ENCODE measurements around the gene MYDGF.

Gene MYDGF

DNA sequence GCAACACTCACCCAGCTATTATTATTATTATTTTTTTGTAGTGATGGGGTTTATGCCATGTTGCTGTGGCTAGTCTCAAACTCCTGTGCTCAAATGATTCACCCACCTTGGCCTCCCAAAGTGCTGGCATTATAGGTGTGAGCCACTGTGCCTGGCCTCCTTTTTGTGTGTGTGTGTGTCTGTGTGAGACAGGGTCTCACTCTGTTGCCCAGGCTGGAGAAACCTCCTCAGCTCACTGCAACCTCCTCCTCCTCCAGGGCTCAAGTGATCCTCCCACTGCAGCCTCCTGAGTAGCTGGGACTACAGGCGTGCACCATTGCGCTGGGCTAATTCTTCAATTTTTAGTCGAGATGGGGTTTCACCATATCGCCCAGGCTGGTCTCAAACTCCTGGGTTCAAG is 3.6 kb upstream of the MYDGF start:
- no peak for DNase-seq (ENCODE audit: low spot score)

DNA sequence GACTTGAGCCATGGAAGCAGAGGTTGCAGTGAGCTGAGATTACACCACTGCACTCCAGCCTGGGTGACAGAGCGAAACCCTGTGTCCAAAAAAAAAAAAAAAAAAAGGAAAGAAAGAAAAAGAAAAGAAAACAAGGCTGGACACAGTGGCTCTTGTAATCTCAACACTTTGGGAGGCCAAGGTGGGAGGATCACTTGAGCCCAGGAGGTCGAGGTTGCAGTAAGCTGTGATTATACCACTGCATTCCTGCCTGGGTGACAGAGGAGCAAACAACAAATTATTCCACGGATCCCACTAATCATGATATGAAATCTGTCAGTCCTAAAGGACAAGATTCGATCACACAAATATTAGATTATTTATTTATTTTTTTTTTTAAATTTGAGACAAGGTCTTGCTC is 3.1 kb upstream of the MYDGF start:
- no peak for DNase-seq (ENCODE audit: low spot score)

DNA sequence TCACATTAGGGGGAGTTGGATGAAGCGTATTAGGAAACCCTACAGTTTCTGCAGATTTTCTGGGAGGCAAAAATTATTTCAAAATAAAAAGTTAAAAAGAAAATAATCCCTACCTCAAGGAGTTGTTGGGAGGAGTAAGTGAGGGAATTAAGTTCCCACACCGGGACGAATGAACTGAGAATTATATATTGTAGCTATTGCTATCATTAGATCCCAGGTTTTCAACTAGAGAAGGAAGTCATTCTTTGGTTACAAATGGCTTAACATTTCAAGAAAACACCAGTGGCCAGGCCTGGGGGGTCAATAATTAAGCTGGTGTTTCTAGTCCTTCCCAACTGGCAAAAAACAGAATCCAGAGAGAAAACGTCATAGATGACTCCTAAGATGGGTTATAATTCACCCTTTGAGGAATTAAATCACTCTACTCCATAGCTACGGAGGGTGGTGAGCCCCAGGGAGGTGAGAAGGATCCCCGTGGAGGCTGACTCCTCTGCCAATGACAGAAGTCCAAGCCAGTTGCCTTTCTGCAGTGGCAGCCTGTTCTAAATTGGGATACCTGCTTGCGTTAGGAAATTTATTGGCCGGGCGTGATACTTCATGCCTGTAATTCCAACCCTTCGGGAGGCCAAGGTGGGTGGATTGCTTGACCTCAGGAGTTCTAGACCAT is 1.2 kb upstream of the MYDGF start:
- no peak for DNase-seq (ENCODE audit: low spot score)

DNA sequence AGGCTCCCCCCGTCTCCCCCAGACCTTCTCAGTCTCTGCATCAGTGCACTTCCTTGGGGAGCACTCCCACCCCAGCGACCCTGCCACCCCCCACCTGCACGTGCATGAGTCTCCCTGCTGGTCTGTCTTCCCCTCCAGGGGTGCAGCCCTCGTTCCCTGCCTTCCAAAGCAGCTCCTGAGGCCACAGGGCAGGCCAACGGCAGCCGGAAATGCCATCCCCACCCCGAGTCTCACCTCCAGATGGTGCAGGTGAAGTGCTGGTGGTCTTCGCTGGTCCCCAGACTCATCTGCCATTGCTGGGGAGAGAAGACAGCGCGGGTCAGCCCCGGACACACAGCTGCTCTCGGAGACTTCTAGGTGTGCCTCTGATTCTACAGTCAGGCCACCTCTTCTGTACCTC is 5.5 kb downstream of the MYDGF start:
- DNase-seq (ENCODE audit: low spot score) = no peak

DNA sequence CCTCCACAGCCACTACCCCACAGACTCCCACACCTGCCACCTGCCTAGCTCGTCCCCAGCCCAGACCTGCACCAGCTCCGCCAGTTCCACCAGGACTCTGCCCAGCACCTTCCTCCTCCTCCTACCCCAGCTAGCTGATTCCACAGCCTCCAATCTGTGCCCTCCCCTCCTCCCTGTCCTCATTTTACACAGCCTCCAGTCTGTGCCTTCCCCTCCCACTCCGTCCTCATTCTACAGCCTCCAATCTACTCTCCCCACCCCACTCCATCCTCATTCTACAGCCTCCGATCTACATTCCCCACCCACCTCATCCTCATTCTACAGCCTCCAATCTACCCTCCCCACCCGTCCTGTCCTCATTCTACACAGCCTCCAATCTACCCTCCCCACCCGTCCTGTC is 7.3 kb downstream of the MYDGF start:
- DNase-seq (ENCODE audit: low spot score) = no peak

DNA sequence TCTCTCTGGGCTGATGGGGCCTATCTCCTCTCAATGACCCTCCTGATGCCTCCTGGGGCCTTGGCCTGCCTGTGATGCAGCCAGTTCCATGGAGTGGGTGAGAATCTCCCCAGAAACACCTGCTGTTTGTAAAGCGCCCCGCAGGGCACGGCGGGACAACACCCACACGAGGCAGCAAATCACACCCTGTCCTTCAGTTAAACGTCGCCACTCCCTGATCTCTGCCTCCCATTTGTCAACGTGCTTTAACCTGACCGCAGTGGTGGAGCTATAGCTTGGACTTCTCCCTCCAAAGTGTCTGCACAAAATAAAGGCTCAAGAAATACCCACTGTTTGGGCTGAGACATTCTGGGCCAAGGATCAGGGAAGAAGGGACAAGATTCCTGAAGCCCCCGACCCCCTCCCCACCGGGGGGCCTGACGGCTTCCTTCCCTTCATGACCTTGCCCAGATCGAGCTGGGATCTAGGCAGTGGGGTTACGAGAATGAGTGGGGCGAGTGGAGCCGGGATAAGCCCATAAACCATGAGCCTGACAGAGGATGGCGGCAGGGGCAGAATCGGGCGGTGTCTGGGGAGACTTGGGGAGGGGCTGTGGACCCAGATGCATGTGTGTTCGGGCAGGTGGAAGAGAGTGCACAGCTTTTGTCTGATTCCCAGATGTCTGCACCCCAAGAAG is 8.0 kb downstream of the MYDGF start:
- DNase-seq (ENCODE audit: low spot score) = no peak

DNA sequence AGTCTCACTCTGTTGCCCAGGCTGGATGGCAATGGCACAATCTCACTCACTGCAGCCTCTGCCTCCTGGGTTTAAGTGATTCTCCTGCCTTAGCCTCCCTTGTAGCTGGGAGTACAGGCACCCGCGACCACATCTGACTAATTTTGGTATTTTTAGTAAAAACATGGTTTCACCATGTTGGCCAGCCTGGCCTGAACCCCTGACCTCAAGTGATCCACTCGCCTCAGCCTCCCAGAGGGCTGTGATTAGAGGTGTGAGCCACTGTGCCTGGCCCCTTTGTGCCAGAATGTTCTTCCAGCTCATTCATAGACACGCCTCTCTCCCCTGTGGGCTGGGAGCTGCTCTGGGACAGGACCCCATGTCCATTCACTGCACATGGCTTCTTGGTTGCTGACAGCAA is 9.1 kb downstream of the MYDGF start:
- DNase-seq (ENCODE audit: low spot score) = no peak

DNA sequence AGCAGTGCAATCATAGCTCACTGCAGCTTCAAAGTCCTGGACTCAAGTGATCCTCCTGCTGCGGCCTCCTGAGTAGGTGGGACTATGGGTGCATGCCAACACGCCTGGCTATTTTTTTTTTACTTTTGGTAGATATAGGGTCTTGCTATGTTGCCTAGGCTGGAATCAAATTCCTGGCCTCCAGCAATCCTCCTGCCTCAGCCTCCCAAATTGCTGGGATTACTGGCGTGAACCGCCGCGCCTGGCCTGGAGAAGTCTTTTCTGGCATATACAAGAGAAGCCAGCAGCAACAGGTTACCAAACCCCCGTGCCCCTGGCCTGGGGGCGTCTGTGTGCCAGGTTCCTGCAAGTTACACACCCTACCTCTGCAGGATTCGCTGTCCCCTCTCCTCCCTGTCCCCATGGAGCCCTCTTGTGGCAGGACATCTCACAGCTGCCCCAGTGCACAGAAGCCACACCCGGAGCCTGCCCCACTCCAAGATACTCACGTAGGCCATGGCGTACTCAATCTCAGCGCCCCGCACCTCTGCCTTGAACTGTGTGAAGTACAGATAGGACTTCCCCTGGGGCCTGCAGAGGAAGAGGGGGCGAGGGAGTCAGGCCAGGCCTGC is 9.9 kb downstream of the MYDGF start:
- no peak for DNase-seq (ENCODE audit: low spot score)

DNA sequence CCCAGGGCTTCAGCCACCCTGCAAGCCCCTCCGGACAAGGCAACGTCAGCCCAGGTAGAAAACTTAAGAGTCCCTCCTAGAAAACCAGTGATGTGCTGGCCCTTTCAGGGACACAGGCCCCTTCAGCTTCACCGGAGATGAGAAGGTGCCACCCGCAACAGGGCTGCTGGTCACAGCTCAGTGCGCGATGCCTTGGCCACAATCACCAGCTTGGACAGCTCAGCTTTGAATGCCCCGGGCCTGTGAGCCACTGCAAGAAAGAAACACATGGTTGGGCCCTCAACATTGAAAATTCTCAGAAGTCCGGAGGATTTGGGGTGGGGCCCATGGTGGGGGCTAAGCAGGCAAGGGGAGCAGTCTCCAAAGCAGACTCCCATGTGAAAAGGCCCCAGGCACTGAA is 12.3 kb downstream of the MYDGF start:
- no peak for DNase-seq (ENCODE audit: low spot score)

DNA sequence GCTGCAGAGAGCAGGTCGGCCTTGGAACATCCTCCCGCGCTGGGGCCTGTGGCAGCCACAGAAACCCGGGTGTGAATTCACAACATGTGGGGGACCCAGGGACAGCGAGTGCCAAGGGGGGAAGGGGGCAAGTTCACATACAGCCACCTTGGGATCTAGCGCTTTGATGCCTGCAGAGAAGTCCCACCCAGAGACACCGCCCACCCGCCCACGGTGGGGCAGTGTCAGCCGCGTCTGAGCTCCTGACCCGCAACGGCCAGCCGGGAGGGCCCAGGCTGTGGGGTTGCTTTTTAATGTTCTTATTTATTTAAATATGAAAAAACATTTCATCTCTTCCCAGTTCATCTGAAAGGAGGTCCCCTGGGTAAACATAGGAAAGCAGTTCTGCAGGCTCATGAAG is 12.9 kb downstream of the MYDGF start:
- no peak for DNase-seq (ENCODE audit: low spot score)

DNA sequence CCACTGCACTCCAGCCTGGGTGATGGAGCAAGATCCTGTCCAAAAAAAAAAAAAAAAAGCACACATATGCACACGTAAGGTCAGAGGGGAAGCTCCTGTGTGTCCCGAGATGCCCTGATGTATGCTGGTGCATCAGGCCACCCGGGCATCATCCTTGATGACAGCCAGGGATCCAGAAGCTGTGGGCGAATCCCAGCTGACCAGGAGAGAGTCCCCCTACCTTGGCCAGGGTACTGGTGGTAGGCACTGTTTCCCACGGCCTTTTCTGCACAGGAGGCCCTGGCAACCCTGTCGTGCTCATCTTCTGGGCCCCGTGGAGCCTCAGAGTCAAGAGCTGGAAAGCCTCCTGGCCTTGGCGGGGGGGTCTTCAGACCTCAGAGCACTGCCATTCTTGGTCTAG is 14.0 kb downstream of the MYDGF start:
- no peak for DNase-seq (ENCODE audit: low spot score)

DNA sequence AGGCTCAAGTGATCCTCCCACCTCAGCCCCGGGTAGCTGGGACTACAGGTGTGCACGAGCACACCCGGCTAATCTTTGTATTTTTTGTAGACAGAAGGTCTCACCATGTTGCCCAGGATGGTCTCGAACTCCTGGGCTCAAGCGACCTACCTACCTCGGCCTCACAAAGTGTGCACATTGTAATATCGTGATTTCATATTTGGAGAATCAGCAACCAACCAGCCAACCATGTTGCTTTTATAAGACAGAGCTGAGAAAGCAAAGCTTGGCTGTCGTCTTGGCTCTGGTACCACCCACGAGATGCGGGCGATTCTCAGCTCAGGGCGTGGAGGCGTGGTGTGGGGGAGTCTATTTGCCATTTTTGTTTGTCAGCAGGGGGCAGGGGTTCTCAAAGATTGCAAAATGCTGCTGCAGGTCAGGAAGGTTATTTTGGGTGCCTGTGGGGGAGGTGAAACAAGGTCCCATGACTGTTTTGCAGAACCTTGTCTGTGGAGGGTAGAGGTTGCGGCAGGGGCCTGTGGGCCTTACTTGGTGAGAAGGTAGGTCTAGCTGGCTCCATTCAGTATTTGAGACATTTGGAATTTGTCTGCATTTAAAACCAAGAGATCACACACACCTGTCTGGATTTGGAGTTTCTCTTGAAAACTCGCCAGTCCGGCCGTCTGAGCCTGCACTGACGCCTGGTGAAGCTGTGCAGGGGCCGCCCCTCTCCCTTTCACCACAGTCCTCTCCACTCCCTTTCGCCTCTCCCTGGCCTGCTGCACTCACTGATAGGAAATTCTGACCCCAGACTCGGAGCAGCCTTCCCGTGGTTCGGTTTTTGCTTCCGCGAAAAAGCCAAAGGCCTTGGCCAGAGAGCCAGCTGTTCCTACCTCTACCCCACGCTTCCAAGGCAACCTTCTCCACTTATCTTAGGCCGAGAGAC is 15.4 kb downstream of the MYDGF start:
- no peak for DNase-seq (ENCODE audit: low spot score)

DNA sequence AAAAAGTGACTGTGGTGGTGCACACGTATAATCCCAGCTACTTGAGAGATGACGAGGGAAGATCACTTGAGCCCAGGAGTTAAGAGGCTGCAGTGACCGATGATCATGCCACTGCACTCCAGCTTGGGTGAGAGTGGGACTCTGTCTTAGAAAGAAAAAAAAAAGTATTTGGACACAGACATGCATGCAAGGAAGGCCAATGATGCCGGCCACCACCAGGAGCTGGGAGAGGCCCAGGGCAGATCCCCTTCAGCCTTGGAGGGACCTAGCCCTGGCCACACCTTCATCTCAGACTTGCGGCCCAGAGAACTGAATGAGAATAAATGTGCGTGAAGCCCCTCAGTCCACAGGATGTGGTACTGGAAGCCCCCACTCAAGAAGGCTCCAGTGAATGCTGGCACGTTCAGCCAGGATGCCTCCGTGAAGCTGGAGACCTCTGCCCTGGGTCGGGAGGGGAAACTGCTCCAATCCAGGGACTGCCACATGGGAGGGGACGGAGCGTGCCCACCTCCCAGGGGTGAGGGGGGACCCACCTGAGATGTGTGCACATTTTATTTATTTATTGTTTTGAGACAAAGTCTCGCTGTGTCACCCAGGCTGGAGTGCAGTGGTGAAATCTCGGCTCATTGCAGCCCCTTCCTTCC is 16.2 kb downstream of the MYDGF start:
- no peak for DNase-seq (ENCODE audit: low spot score)

DNA sequence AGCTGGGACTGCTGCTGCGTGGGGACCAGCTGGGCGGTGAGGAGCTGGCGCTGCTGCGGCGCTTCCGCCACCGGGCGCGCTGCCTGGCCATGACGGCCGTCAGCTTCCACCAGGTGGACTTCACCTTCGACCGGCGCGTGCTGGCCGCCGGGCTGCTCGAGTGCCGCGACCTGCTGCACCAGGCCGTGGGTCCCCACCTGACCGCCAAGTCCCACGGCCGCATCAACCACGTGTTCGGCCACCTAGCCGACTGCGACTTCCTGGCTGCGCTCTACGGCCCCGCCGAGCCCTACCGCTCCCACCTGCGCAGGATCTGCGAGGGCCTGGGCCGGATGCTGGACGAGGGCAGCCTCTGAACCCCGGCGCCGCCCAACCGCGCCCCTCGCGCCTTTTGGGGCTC is 18.1 kb downstream of the MYDGF start:
- no peak for DNase-seq (ENCODE audit: low spot score)

DNA sequence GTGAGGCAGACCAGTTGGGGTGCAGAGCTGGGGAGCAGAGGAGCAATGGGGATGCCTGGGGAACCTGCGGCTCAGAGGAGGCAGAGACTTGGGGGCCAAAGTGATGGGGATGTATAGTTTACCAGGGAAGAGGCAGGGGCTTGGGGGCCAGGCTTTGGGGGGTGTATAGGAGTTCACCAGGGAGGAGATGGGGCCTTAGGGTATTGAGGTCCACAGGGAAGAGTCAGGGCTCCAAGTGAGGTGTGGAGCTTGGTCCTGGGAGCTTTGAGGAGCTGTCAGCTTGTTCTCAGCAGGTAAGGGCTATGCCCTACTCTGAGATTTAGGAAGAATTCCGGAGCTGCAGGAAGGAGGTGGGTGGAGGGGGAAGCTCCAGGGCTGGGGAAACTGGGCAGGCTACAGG is 20.0 kb downstream of the MYDGF start:
- DNase-seq (ENCODE audit: low spot score) = no peak

DNA sequence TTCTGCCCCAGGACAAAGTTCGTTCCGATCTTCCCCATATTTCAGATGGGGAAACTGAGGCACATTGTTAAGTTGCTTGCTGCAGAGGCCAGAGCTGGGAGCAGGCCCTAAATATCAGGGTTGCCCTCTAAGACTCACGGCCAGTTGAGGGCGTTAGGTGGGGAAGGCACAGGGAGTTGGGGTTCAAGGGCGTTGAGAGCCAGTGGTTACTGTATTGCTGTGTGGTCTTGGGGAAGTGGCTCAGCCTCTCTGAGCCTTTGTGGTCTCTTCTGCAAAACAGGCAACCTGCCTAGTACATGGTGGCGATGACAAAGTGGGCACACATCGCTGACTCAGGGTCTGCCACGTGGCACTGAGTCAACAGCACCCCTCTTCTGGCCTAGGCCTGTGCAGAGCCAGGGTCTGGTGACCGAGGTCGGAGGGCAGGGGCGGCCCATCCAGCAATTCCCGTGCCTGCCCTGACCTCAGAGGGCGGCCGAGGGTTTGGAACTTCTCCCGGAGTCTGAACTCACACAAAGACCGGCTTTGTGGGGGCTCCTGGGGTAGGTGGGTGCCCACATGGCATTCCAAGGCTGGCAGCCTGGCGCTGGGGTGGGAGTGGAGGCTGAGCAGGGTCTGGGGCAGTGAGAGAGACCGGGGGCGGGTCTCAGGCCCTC is 20.6 kb downstream of the MYDGF start:
- no peak for DNase-seq (ENCODE audit: low spot score)

DNA sequence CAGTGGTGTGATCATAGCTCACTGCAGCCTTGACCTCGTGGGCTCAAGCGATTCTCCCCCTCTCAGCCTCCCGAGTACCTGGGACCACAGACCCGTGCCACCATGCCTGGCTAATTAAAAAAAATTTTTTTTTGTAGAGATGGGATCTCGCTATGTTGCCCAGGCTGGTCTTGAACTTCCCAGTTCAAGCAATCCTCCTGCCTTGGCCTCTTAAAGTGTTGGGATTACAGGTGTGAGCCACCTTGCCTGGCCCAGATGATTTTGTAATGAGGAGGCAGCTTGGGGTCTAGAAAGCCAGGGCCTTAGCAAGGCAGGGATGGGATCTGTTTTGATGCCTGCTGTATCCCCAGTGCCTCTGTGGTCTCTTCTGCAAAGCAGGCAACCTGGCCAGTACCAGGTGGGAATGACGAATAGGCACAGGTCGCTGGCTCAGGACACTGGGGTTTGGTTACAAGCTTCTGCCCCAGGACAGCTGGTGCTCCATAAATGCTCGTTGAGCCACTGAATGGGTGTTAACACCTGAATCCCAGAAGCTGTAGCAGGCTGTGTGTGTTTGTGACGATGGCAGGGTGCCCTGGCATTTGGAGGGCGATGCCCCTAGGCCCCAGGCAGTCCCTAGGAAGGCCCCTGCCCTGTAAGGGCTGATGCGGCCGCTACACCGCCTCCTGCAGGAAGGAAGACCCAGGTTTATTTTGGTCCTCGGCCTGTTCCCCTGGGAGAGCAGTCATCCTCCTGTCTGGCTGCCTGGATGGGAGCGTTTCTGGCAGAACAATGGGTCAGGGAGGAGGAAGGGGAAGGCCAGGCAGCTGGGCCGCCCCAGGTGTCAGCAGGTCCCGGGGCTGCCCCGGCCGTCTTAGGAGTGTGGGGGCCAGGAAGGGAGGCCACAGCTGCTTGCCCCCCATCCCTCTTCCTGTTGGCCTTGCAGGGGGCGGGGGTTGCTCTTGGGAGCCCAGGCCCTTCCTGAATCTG is 22.2 kb downstream of the MYDGF start:
- DNase-seq (ENCODE audit: low spot score) = no peak

DNA sequence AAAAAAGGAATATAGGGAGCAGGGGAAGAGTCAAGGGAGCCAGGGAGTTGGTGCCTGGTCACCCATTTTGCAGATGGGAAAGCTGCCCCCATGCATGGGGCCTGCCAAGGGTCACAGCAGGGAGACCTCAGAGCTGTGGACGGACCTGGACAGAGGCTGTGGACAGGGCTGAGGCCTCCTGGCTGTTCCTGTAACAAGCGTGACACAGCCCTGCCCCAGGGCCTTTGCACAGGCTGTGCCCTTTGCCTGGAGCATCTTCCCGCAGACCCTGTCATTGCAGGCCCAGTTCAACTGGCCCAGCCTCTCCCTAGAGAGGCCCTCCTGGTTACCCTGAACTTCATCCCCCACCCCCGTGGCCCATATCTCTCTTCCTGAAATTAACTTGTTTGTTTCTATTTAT is 24.4 kb downstream of the MYDGF start:
- no peak for DNase-seq (ENCODE audit: low spot score)

DNA sequence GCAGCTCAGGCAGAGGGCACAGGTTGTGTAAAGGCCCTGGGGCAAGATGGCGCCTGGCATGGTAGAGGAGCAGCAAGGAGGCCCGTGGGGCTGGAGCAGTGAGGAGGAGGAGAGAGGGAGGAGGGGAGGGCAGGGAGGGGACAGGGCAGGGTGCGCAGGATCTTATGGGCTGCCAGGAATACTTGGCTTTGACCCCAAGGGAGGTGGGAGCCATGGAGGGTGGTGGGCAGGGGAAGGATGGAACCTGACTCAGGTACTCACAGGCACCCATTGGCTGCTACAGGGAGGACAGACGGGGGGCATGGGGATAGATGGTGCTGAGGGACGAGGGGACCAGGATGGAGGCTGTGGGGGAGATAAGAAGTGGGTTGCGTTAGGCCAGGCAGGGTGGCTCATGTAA is 27.5 kb downstream of the MYDGF start:
- DNase-seq (ENCODE audit: low spot score) = no peak

DNA sequence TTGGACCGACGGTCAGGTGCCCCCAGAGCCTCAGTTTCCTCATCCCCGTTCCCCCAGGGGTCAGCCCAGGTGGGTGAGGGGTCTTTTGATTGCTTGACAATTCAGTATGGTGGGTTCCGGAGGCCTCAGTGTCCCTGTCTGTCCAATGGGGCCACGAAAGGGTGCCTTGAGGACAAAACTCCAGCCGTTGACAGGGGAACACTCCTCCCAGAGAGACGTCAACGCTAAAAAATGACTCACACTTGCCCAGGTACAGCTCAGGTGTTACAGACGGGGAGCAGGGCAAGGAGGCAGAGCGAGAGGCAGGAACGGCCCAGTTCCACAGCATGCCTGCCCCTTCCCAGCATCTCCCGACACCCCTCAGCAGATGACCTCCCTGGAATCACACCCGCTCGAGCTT is 29.0 kb downstream of the MYDGF start:
- no peak for DNase-seq (ENCODE audit: low spot score)
